HCT116 (cell line): ENCODE data around the gene PTPA. TPM values are rescaled to one million over a fixed set of nuclear protein-coding genes. Genes with fewer than 3 reads are reported as not detected.
"Not testable (repeated sequence)": the region's sequence is repeated elsewhere in the genome, so short reads cannot be mapped to it uniquely, and the experiment has no call there.

Experiments
- ATAC-seq: fragments of 200-7000 bp; cut with Tn5 transposase; 2 replicates; pipeline ENCODE4 v1.9.1; 2020; ENCODE audit warnings: mild to moderate bottlenecking, moderate library complexity
- BruUV-seq: library from RNA; stranded (reverse); fragments of 400-500 nt; replicated peaks from 2 replicates; lab custom pipeline; 2021; lab: Mats Ljungman, UMichigan
- CTCF ChIA-PET: fragments of 300-600 bp; sonication (Branson Sonifier 250); formaldehyde crosslinking; loops from one replicate; lab custom pipeline; 2021; ENCODE audit warnings: antibody characterized with exemption; lab: Charles Lee
- POLR2A ChIA-PET: fragments of 300-600, 350-600 bp; sonication (Branson Sonifier 250); formaldehyde crosslinking; loops from one replicate; lab custom pipeline; 2021; ENCODE audit warnings: antibody characterized with exemption; lab: Charles Lee
- RAD21 ChIA-PET, 2 experiments: fragments of 300-600 bp; sonication (Branson Sonifier 250); formaldehyde crosslinking; loops; one replicate each; lab custom pipeline; 2023; ENCODE audit warnings: low total read pairs in 2 of 2; ENCODE audit not compliant: uncharacterized antibody in 2 of 2, unreplicated experiment in 2 of 2, low non-redundant PET in 1 of 2; lab: Charles Lee
- DNase-seq: peaks from one replicate; pipeline ENCODE4 v3.0.0-alpha.2; 2010; ENCODE audit warnings: low read depth, low spot score
- H2AFZ ChIP-seq: fragments of 200-600 bp; shearing (Covaris generic), sonication (generic); 2 replicates; pipeline ENCODE4 v1.6.1; 2017; ENCODE audit warnings: low read depth, mixed run types, mixed read lengths, antibody characterized with exemption, low read length; ENCODE audit not compliant: poor library complexity, severe bottlenecking
- H3K27ac ChIP-seq: 2 replicates; pipeline ENCODE4 v1.5.1; 2012; ENCODE audit warnings: low read depth, low read length
- H3K27me3 ChIP-seq: fragments of 200-600 bp; sonication (generic); 2 replicates; pipeline ENCODE4 v1.6.1; 2016; ENCODE audit warnings: mixed run types, low read length, mixed read lengths; ENCODE audit not compliant: insufficient read depth
- H3K36me3 ChIP-seq, 2 experiments: fragments of 200-500 bp in 1 of 2; fragments of 200-600 bp in 1 of 2; sonication (Bioruptor generic) in 1 of 2; sonication (generic) in 1 of 2; 2 replicates each; pipeline versions ENCODE4 v1.5.1 to v1.6.1; 2014 to 2016; ENCODE audit warnings: low read length in 2 of 2, inconsistent platforms in 1 of 2, mixed read lengths in 1 of 2, mixed run types in 1 of 2; ENCODE audit not compliant: insufficient read depth in 2 of 2, control insufficient read depth in 1 of 2
- H3K4me1 ChIP-seq, 2 experiments: fragments of 200-600 bp in 1 of 2; sonication (generic) in 1 of 2; 2 replicates each; pipeline versions ENCODE4 v1.5.1 to v1.6.1; 2012 to 2017; ENCODE audit warnings: low read length in 2 of 2, inconsistent platforms in 1 of 2, mild to moderate bottlenecking in 1 of 2, mixed read lengths in 1 of 2, mixed run types in 1 of 2, moderate library complexity in 1 of 2; ENCODE audit not compliant: insufficient read depth in 2 of 2, control insufficient read depth in 1 of 2
- H3K4me2 ChIP-seq: fragments of 200-600 bp; sonication (generic); 2 replicates; pipeline ENCODE4 v1.6.1; 2017; ENCODE audit warnings: mixed run types, low read length, mixed read lengths
- H3K4me3 ChIP-seq, 2 experiments: fragments of 200-600 bp in 1 of 2; sonication (generic) in 1 of 2; replicated peaks in 1 of 2; 2 replicates each; pipeline ENCODE4 v1.5.1; 2011 to 2016; ENCODE audit warnings: low read length in 2 of 2, control low read depth in 1 of 2, low read depth in 1 of 2, mild to moderate bottlenecking in 1 of 2, mixed read lengths in 1 of 2, mixed run types in 1 of 2
- H3K79me2 ChIP-seq: fragments of 200-600 bp; sonication (generic); 2 replicates; pipeline ENCODE4 v1.6.1; 2017; ENCODE audit warnings: mild to moderate bottlenecking, mixed run types, low read length, moderate library complexity, mixed read lengths; ENCODE audit not compliant: insufficient read depth
- H3K9ac ChIP-seq: fragments of 200-600 bp; sonication (generic); 2 replicates; pipeline ENCODE4 v1.6.1; 2016; ENCODE audit warnings: low read length, mixed read lengths
- H3K9me2 ChIP-seq: fragments of 200-600 bp; sonication (generic), shearing (Covaris generic); 2 replicates; pipeline ENCODE4 v1.6.1; 2017; ENCODE audit warnings: mixed run types, mild to moderate bottlenecking, moderate library complexity; ENCODE audit not compliant: insufficient read depth
- H3K9me3 ChIP-seq, 2 experiments: fragments of 200-500 bp in 1 of 2; fragments of 200-600 bp in 1 of 2; sonication (Bioruptor generic) in 1 of 2; sonication (generic) in 1 of 2; 2 replicates each; pipeline ENCODE4 v1.6.1; 2014 to 2017; ENCODE audit warnings: low read length in 2 of 2, mixed read lengths in 2 of 2, inconsistent platforms in 1 of 2, low read depth in 1 of 2, mild to moderate bottlenecking in 1 of 2, mixed run types in 1 of 2, moderate library complexity in 1 of 2; ENCODE audit not compliant: control insufficient read depth in 1 of 2, insufficient read depth in 1 of 2
- H4K20me1 ChIP-seq: fragments of 200-600 bp; sonication (generic), shearing (Covaris generic); 2 replicates; pipeline ENCODE4 v1.6.1; 2017; ENCODE audit warnings: mixed run types, mild to moderate bottlenecking, moderate library complexity; ENCODE audit not compliant: insufficient read depth
- ATF3 ChIP-seq: IDR thresholded peaks from 2 replicates; pipeline ENCODE4 v1.6.1; 2012
- CTCF ChIP-seq, 3 experiments: fragments of 200-600 bp in 1 of 3; sonication (generic) in 1 of 3; IDR thresholded peaks in 2 of 3; conservative IDR thresholded peaks in 1 of 3; 2 replicates each; pipeline ENCODE4 v1.5.1; 2012 to 2017; ENCODE audit warnings: low read depth in 2 of 3, low read length in 2 of 3, antibody characterized with exemption in 1 of 3, borderline replicate concordance in 1 of 3, control low read depth in 1 of 3, mild to moderate bottlenecking in 1 of 3, mixed read lengths in 1 of 3, mixed run types in 1 of 3, moderate library complexity in 1 of 3; ENCODE audit not compliant: insufficient read depth in 1 of 3
- EGR1 ChIP-seq: IDR thresholded peaks from 2 replicates; pipeline ENCODE4 v1.6.1; 2012; ENCODE audit warnings: low read depth
- EZH2 ChIP-seq: fragments of 200-600 bp; sonication (generic); IDR thresholded peaks from 2 replicates; pipeline ENCODE4 v1.6.1; 2017; ENCODE audit warnings: antibody characterized with exemption, mixed run types
- EZH2phosphoT487 ChIP-seq: fragments of 200-600 bp; IDR thresholded peaks from 2 replicates; pipeline ENCODE4 v1.6.1; 2018; ENCODE audit warnings: antibody characterized with exemption, borderline replicate concordance
- FOSL1 ChIP-seq: IDR thresholded peaks from 2 replicates; pipeline ENCODE4 v1.6.1; 2012; ENCODE audit warnings: low read depth
- JUND ChIP-seq: IDR thresholded peaks from 2 replicates; pipeline ENCODE4 v1.6.1; 2012
- MAX ChIP-seq: IDR thresholded peaks from 2 replicates; pipeline ENCODE4 v1.6.1; 2012
- POLR2A ChIP-seq: IDR thresholded peaks from 2 replicates; pipeline ENCODE4 v1.7.0; 2011; ENCODE audit warnings: borderline replicate concordance; ENCODE audit not compliant: insufficient read depth, insufficient read length; ENCODE audit errors: extremely low read depth
- POLR2AphosphoS5 ChIP-seq: IDR thresholded peaks from 2 replicates; pipeline ENCODE4 v1.6.1; 2011; ENCODE audit warnings: mild to moderate bottlenecking, low read depth, low read length, moderate library complexity
- RAD21 ChIP-seq: IDR thresholded peaks from 2 replicates; pipeline ENCODE4 v1.6.1; 2012; ENCODE audit warnings: low read depth, mild to moderate bottlenecking
- SIN3A ChIP-seq: IDR thresholded peaks from 2 replicates; pipeline ENCODE4 v1.6.1; 2012; ENCODE audit warnings: low read depth
- SP1 ChIP-seq: IDR thresholded peaks from 2 replicates; pipeline ENCODE4 v1.6.1; 2012; ENCODE audit warnings: low read depth
- TCF7L2 ChIP-seq: IDR thresholded peaks from 2 replicates; pipeline ENCODE4 v1.7.0; 2011; ENCODE audit warnings: borderline replicate concordance, inconsistent platforms; ENCODE audit not compliant: insufficient read depth, insufficient read length; ENCODE audit errors: extremely low read depth
- YY1 ChIP-seq: IDR thresholded peaks from 2 replicates; pipeline ENCODE4 v1.6.1; 2011; ENCODE audit warnings: low read length, low read depth, moderate library complexity, mild to moderate bottlenecking; ENCODE audit not compliant: insufficient replicate concordance; ENCODE audit errors: extremely low read depth
- ZBTB33 ChIP-seq: IDR thresholded peaks from 2 replicates; pipeline ENCODE4 v1.6.1; 2011; ENCODE audit warnings: mild to moderate bottlenecking, low read length, moderate library complexity; ENCODE audit not compliant: insufficient replicate concordance; ENCODE audit errors: extremely low read depth
- ZFX ChIP-seq: fragments of 450-650 bp; IDR thresholded peaks from 2 replicates; pipeline ENCODE4 v1.6.1; 2017
- ZNF274 ChIP-seq: fragments of 200-500 bp; sonication (Bioruptor generic); IDR thresholded peaks from 2 replicates; pipeline ENCODE4 v1.6.1; 2014; ENCODE audit warnings: mild to moderate bottlenecking, low read depth, low read length, inconsistent platforms
- intact Hi-C: fragments of 100-400 bp; cut with micrococcal nuclease; formaldehyde crosslinking; loops from 2 replicates; pipeline ENCODE4 v1.10.0; 2022
- total RNA-seq: library from RNA; stranded (reverse); gene quantifications from one replicate; pipeline ENCODE4 v1.2.1, GENCODE V29; 2021; ENCODE audit not compliant: unreplicated experiment

PTPA gene
- total RNA-seq, 1 experiment from 2014 or later = 177 TPM

GRCh38 chr9:129187042-129187441 lies 75.8 kb downstream of the PTPA start:
- TF ChIP-seq TCF7L2 = no peak
- no peak for TF ChIP-seq ATF3
- TF ChIP-seq MAX = no peak
- no peak for TF ChIP-seq EGR1
- no peak for TF ChIP-seq EZH2phosphoT487
- no peak for TF ChIP-seq POLR2A
- no peak for TF ChIP-seq YY1
- TF ChIP-seq POLR2AphosphoS5 = no peak
- no peak for TF ChIP-seq SIN3A
- no peak for TF ChIP-seq JUND
- no peak for TF ChIP-seq EZH2
- TF ChIP-seq ZBTB33 = no peak
- no peak for TF ChIP-seq ZNF274
- no peak for TF ChIP-seq ZFX
- TF ChIP-seq CTCF (IDR thresholded peaks at IDR 0.05 in 2 of 3, conservative IDR thresholded peaks at IDR 0.05 in 1 of 3; ENCODE audit: borderline replicate concordance in 1 of 3, insufficient read depth in 1 of 3, low read depth in 2 of 3, low read length in 2 of 3) = no peak
- no peak for TF ChIP-seq RAD21
- TF ChIP-seq SP1 = no peak
- no peak for TF ChIP-seq FOSL1
- ChIA-PET CTCF (no interaction called here), POLR2A (interaction anchor here (1.5 kb wide), 1 partner anchor 9 kb away, joined by 10 read pairs; the partner anchor contains the start of gene IER5L), RAD21 (interaction anchor here in 1 of 2 experiments (0.5 kb wide), 1 partner anchor 205 kb away, joined by 6 read pairs; no protein-coding TSS in a partner anchor)
- no peaks in the 10 kb centered on the region for H3K27me3 ChIP-seq
- no peak overlapping the region for H3K9ac ChIP-seq
- no peak overlapping the region for H3K4me3 ChIP-seq
- no peaks in the 10 kb centered on the region for H3K9me2 ChIP-seq
- H3K27ac ChIP-seq = no peak overlapping the region
- H3K36me3 ChIP-seq = no peaks in the 10 kb centered on the region
- H3K79me2 ChIP-seq = no peaks in the 10 kb centered on the region
- H4K20me1 ChIP-seq = no peaks in the 10 kb centered on the region
- H3K9me3 ChIP-seq = peaks cover 0 to 5% of the 10 kb centered on the region in 2 experiments; a peak in 1 of 4 replicates
- ATAC-seq = no peak
- BruUV-seq = no TSS peak
- H3K4me1 ChIP-seq = peaks cover 15 to 28% of the 10 kb centered on the region in 2 experiments; a peak in 2 of 4 replicates
- DNase-seq = no peak
- intact Hi-C loops = no loop called here
- no peak overlapping the region for H2AFZ ChIP-seq
- H3K4me2 ChIP-seq = no peak overlapping the region

GRCh38 chr9:129189971-129190370 lies 78.8 kb downstream of the PTPA start:
- H3K9me2 ChIP-seq, H4K20me1 ChIP-seq, H2AFZ ChIP-seq, H3K27me3 ChIP-seq, intact Hi-C loops, ATAC-seq, H3K9ac ChIP-seq, DNase-seq, H3K9me3 ChIP-seq, H3K4me2 ChIP-seq, H3K36me3 ChIP-seq, H3K4me3 ChIP-seq, BruUV-seq, H3K27ac ChIP-seq, H3K4me1 ChIP-seq, H3K79me2 ChIP-seq, CTCF ChIA-PET: not testable (repeated sequence)
- ChIA-PET POLR2A (interaction anchor here (0.9 to 1.4 kb wide), 2 partner anchors 12 to 15 kb away, joined by 3 to 7 read pairs; partner anchors contain the start of gene IER5L), RAD21 (interaction anchor here in 1 of 2 experiments (0.6 kb wide), 1 partner anchor 212 kb away, joined by 3 read pairs; no protein-coding TSS in a partner anchor)
